ENCODE measurements around the gene DOCK2. TPM values are rescaled to one million over a fixed set of nuclear protein-coding genes. Genes with fewer than 3 reads are reported as not detected.

DOCK2 gene
- total RNA-seq, 1 donor from 2014 or later: 13.6 TPM

GRCh38 chr5:170039830-170040229 is 402.8 kb downstream of the DOCK2 start:
- H3K9me3 ChIP-seq (ENCODE audit: control insufficient read depth in 3 of 3, low read length in 3 of 3): no peaks in the 10 kb centered on the region
- no peak overlapping the region for H3K27ac ChIP-seq (ENCODE audit: low read depth, low read length)
- no peak overlapping the region for H3K4me3 ChIP-seq (ENCODE audit: low read length in 3 of 3)
- H3K36me3 ChIP-seq (ENCODE audit: control insufficient read depth in 3 of 3, insufficient read depth in 3 of 3, low read length in 3 of 3): no peaks in the 10 kb centered on the region
- H3K9ac ChIP-seq (ENCODE audit: low read depth in 1 of 3, low read length in 3 of 3): no peak overlapping the region
- peaks cover 0 to 8% (median 0%) of the 10 kb centered on the region in 3 donors for H3K27me3 ChIP-seq (ENCODE audit: control insufficient read depth in 3 of 3, insufficient read depth in 3 of 3, low read length in 3 of 3)
- no peaks in the 10 kb centered on the region for H3K4me1 ChIP-seq (ENCODE audit: control insufficient read depth in 3 of 3, insufficient read depth in 3 of 3, low read length in 3 of 3)

GRCh38 chr5:170046241-170046640 is 409.2 kb downstream of the DOCK2 start:
- Histone ChIP-seq H3K4me1 (ENCODE audit: control insufficient read depth in 3 of 3, insufficient read depth in 3 of 3, low read length in 3 of 3) (no peaks in the 10 kb centered on the region), H3K4me3 (ENCODE audit: low read length in 3 of 3) (no peak overlapping the region), H3K9me3 (ENCODE audit: control insufficient read depth in 3 of 3, low read length in 3 of 3) (no peaks in the 10 kb centered on the region), H3K36me3 (ENCODE audit: control insufficient read depth in 3 of 3, insufficient read depth in 3 of 3, low read length in 3 of 3) (no peaks in the 10 kb centered on the region), H3K9ac (ENCODE audit: low read depth in 1 of 3, low read length in 3 of 3) (no peak overlapping the region), H3K27me3 (ENCODE audit: control insufficient read depth in 3 of 3, insufficient read depth in 3 of 3, low read length in 3 of 3) (peaks cover 0 to 3% (median 0%) of the 10 kb centered on the region in 3 donors), H3K27ac (ENCODE audit: low read depth, low read length) (no peak overlapping the region)

- Histone ChIP-seq H3K9ac (ENCODE audit: low read depth in 1 of 3, low read length in 3 of 3) (no peak overlapping the region), H3K36me3 (ENCODE audit: control insufficient read depth in 3 of 3, insufficient read depth in 3 of 3, low read length in 3 of 3) (no peaks in the 10 kb centered on the region)
Measured at GRCh38 chr5:170049713-170050112, 412.6 kb downstream of the DOCK2 start.

GRCh38 chr5:170053896-170054295 is 416.8 kb downstream of the DOCK2 start:
- Histone ChIP-seq H3K9me3 (ENCODE audit: control insufficient read depth in 3 of 3, low read length in 3 of 3) (peaks cover 0 to 2% (median 0%) of the 10 kb centered on the region in 3 donors), H3K36me3 (ENCODE audit: control insufficient read depth in 3 of 3, insufficient read depth in 3 of 3, low read length in 3 of 3) (no peaks in the 10 kb centered on the region), H3K27me3 (ENCODE audit: control insufficient read depth in 3 of 3, insufficient read depth in 3 of 3, low read length in 3 of 3) (peaks cover 0 to 3% (median 0%) of the 10 kb centered on the region in 3 donors), H3K4me3 (ENCODE audit: low read length in 3 of 3) (no peak overlapping the region), H3K4me1 (ENCODE audit: control insufficient read depth in 3 of 3, insufficient read depth in 3 of 3, low read length in 3 of 3) (no peaks in the 10 kb centered on the region), H3K27ac (ENCODE audit: low read depth, low read length) (no peak overlapping the region), H3K9ac (ENCODE audit: low read depth in 1 of 3, low read length in 3 of 3) (no peak overlapping the region)

More at GRCh38 chr5:170049713-170050112, 412.6 kb downstream of the DOCK2 start:
- Histone ChIP-seq H3K4me3 (ENCODE audit: low read length in 3 of 3) (no peak overlapping the region), H3K27me3 (ENCODE audit: control insufficient read depth in 3 of 3, insufficient read depth in 3 of 3, low read length in 3 of 3) (no peaks in the 10 kb centered on the region), H3K4me1 (ENCODE audit: control insufficient read depth in 3 of 3, insufficient read depth in 3 of 3, low read length in 3 of 3) (no peaks in the 10 kb centered on the region), H3K27ac (ENCODE audit: low read depth, low read length) (no peak overlapping the region), H3K9me3 (ENCODE audit: control insufficient read depth in 3 of 3, low read length in 3 of 3) (no peaks in the 10 kb centered on the region)

GRCh38 chr5:170055606-170056005 is 418.5 kb downstream of the DOCK2 start:
- H3K4me3 ChIP-seq (ENCODE audit: low read length in 3 of 3): no peak overlapping the region
- no peak overlapping the region for H3K27ac ChIP-seq (ENCODE audit: low read depth, low read length)
- H3K9me3 ChIP-seq (ENCODE audit: control insufficient read depth in 3 of 3, low read length in 3 of 3): peaks cover 0 to 2% (median 0%) of the 10 kb centered on the region in 3 donors
- no peak overlapping the region for H3K9ac ChIP-seq (ENCODE audit: low read depth in 1 of 3, low read length in 3 of 3)
- H3K36me3 ChIP-seq (ENCODE audit: control insufficient read depth in 3 of 3, insufficient read depth in 3 of 3, low read length in 3 of 3): no peaks in the 10 kb centered on the region
- H3K27me3 ChIP-seq (ENCODE audit: control insufficient read depth in 3 of 3, insufficient read depth in 3 of 3, low read length in 3 of 3): peaks cover 0 to 3% (median 0%) of the 10 kb centered on the region in 3 donors
- no peaks in the 10 kb centered on the region for H3K4me1 ChIP-seq (ENCODE audit: control insufficient read depth in 3 of 3, insufficient read depth in 3 of 3, low read length in 3 of 3)

- H3K27me3 ChIP-seq (ENCODE audit: control insufficient read depth in 3 of 3, insufficient read depth in 3 of 3, low read length in 3 of 3): peaks cover 0 to 3% (median 0%) of the 10 kb centered on the region in 3 donors
- H3K36me3 ChIP-seq (ENCODE audit: control insufficient read depth in 3 of 3, insufficient read depth in 3 of 3, low read length in 3 of 3): no peaks in the 10 kb centered on the region
Measured at GRCh38 chr5:170056561-170057267, 419.6 kb downstream of the DOCK2 start.

GRCh38 chr5:170057311-170057710 is 420.2 kb downstream of the DOCK2 start:
- Histone ChIP-seq H3K4me1 (ENCODE audit: control insufficient read depth in 3 of 3, insufficient read depth in 3 of 3, low read length in 3 of 3) (no peaks in the 10 kb centered on the region), H3K27ac (ENCODE audit: low read depth, low read length) (no peak overlapping the region), H3K27me3 (ENCODE audit: control insufficient read depth in 3 of 3, insufficient read depth in 3 of 3, low read length in 3 of 3) (peaks cover 0 to 3% (median 0%) of the 10 kb centered on the region in 3 donors), H3K4me3 (ENCODE audit: low read length in 3 of 3) (no peak overlapping the region), H3K9ac (ENCODE audit: low read depth in 1 of 3, low read length in 3 of 3) (no peak overlapping the region), H3K9me3 (ENCODE audit: control insufficient read depth in 3 of 3, low read length in 3 of 3) (peaks cover 0 to 2% (median 0%) of the 10 kb centered on the region in 3 donors), H3K36me3 (ENCODE audit: control insufficient read depth in 3 of 3, insufficient read depth in 3 of 3, low read length in 3 of 3) (no peaks in the 10 kb centered on the region)

More at GRCh38 chr5:170056561-170057267, 419.6 kb downstream of the DOCK2 start:
- Histone ChIP-seq H3K27ac (ENCODE audit: low read depth, low read length) (no peak overlapping the region), H3K4me1 (ENCODE audit: control insufficient read depth in 3 of 3, insufficient read depth in 3 of 3, low read length in 3 of 3) (no peaks in the 10 kb centered on the region), H3K9ac (ENCODE audit: low read depth in 1 of 3, low read length in 3 of 3) (no peak overlapping the region), H3K9me3 (ENCODE audit: control insufficient read depth in 3 of 3, low read length in 3 of 3) (peaks cover 0 to 2% (median 0%) of the 10 kb centered on the region in 3 donors), H3K4me3 (ENCODE audit: low read length in 3 of 3) (no peak overlapping the region)

- Histone ChIP-seq H3K36me3 (ENCODE audit: control insufficient read depth in 3 of 3, insufficient read depth in 3 of 3, low read length in 3 of 3) (no peaks in the 10 kb centered on the region), H3K4me1 (ENCODE audit: control insufficient read depth in 3 of 3, insufficient read depth in 3 of 3, low read length in 3 of 3) (no peaks in the 10 kb centered on the region), H3K27ac (ENCODE audit: low read depth, low read length) (no peak overlapping the region), H3K27me3 (ENCODE audit: control insufficient read depth in 3 of 3, insufficient read depth in 3 of 3, low read length in 3 of 3) (peaks cover 0 to 3% (median 0%) of the 10 kb centered on the region in 3 donors), H3K4me3 (ENCODE audit: low read length in 3 of 3) (no peak overlapping the region), H3K9ac (ENCODE audit: low read depth in 1 of 3, low read length in 3 of 3) (no peak overlapping the region), H3K9me3 (ENCODE audit: control insufficient read depth in 3 of 3, low read length in 3 of 3) (peaks cover 0 to 2% (median 0%) of the 10 kb centered on the region in 3 donors)
Measured at GRCh38 chr5:170059221-170059620, 422.1 kb downstream of the DOCK2 start.

GRCh38 chr5:170067152-170067551 is 430.1 kb downstream of the DOCK2 start:
- H3K9ac ChIP-seq (ENCODE audit: low read depth in 1 of 3, low read length in 3 of 3): no peak overlapping the region

GRCh38 chr5:170067574-170068170 is 430.6 kb downstream of the DOCK2 start:
- H3K27me3 ChIP-seq (ENCODE audit: control insufficient read depth in 3 of 3, insufficient read depth in 3 of 3, low read length in 3 of 3): peaks cover 0 to 12% (median 0%) of the 10 kb centered on the region in 3 donors
- no peaks in the 10 kb centered on the region for H3K4me1 ChIP-seq (ENCODE audit: control insufficient read depth in 3 of 3, insufficient read depth in 3 of 3, low read length in 3 of 3)
- no peak overlapping the region for H3K9ac ChIP-seq (ENCODE audit: low read depth in 1 of 3, low read length in 3 of 3)
- no peaks in the 10 kb centered on the region for H3K36me3 ChIP-seq (ENCODE audit: control insufficient read depth in 3 of 3, insufficient read depth in 3 of 3, low read length in 3 of 3)
- no peaks in the 10 kb centered on the region for H3K9me3 ChIP-seq (ENCODE audit: control insufficient read depth in 3 of 3, low read length in 3 of 3)
- H3K27ac ChIP-seq (ENCODE audit: low read depth, low read length): no peak overlapping the region
- H3K4me3 ChIP-seq (ENCODE audit: low read length in 3 of 3): no peak overlapping the region

More at GRCh38 chr5:170067152-170067551, 430.1 kb downstream of the DOCK2 start:
- no peak overlapping the region for H3K4me3 ChIP-seq (ENCODE audit: low read length in 3 of 3)
- H3K9me3 ChIP-seq (ENCODE audit: control insufficient read depth in 3 of 3, low read length in 3 of 3): no peaks in the 10 kb centered on the region
- H3K4me1 ChIP-seq (ENCODE audit: control insufficient read depth in 3 of 3, insufficient read depth in 3 of 3, low read length in 3 of 3): no peaks in the 10 kb centered on the region
- peaks cover 0 to 12% (median 0%) of the 10 kb centered on the region in 3 donors for H3K27me3 ChIP-seq (ENCODE audit: control insufficient read depth in 3 of 3, insufficient read depth in 3 of 3, low read length in 3 of 3)
- no peak overlapping the region for H3K27ac ChIP-seq (ENCODE audit: low read depth, low read length)
- H3K36me3 ChIP-seq (ENCODE audit: control insufficient read depth in 3 of 3, insufficient read depth in 3 of 3, low read length in 3 of 3): no peaks in the 10 kb centered on the region
